Heart right ventricle (tissue), 16 donors: ENCODE results near the gene CXCL11. TPM values are rescaled to one million over a fixed set of nuclear protein-coding genes. Genes with fewer than 3 reads are reported as not detected.

Source experiments
- ATAC-seq, 8 donors: fragments of 200-7000 bp; cut with Tn5 transposase; one replicate each; pipeline ENCODE4 v1.9.1; 2020; ENCODE audit warnings: mild to moderate bottlenecking in 8 of 8, moderate library complexity in 8 of 8, moderate number of reproducible peaks in 1 of 8
- DNase-seq, 2 donors: peaks; one replicate each; pipeline ENCODE4 v3.0.0-alpha.2; 2020
- H3K27ac ChIP-seq, 10 donors: fragments of 200-600 bp; sonication (generic) in 2 of 10; one replicate each; pipeline versions ENCODE4 v1.5.0 to v1.8.0; 2020 to 2022; ENCODE audit warnings: mild to moderate bottlenecking in 3 of 10
- H3K27me3 ChIP-seq, 7 donors: fragments of 200-600 bp; one replicate each; pipeline ENCODE4 v1.8.0; 2021 to 2022; ENCODE audit warnings: mild to moderate bottlenecking in 2 of 7
- H3K36me3 ChIP-seq, 9 donors: fragments of 200-600 bp; sonication (generic) in 1 of 9; one replicate each; pipeline versions ENCODE4 v1.5.0 to v1.8.0; 2020 to 2022; ENCODE audit warnings: mild to moderate bottlenecking in 2 of 9
- H3K4me1 ChIP-seq, 9 donors: fragments of 200-600 bp; sonication (generic) in 1 of 9; one replicate each; pipeline versions ENCODE4 v1.5.0 to v1.8.0; 2020 to 2022; ENCODE audit warnings: mild to moderate bottlenecking in 4 of 9
- H3K4me3 ChIP-seq, 10 donors: fragments of 200-600 bp; sonication (generic) in 2 of 10; one replicate each; pipeline versions ENCODE4 v1.5.0 to v1.8.0; 2020 to 2022; ENCODE audit warnings: mild to moderate bottlenecking in 7 of 10, moderate library complexity in 2 of 10
- H3K9me3 ChIP-seq, 11 donors: fragments of 200-600 bp in 10 of 11; sonication (generic) in 2 of 11; one replicate each; pipeline versions ENCODE4 v1.5.0 to v1.8.0; 2013 to 2022; ENCODE audit warnings: mild to moderate bottlenecking in 2 of 11, control low read depth in 1 of 11, moderate library complexity in 1 of 11
- WGBS, 2 donors: extraction: QIAGEN DNeasy Blood & Tissue Kit; methylation state at CpG; one replicate each; pipeline ENCODE4 v1.1.7; 2013; ENCODE audit warnings: inconsistent platforms in 1 of 2; 5-methylcytosine and 5-hydroxymethylcytosine counted together
- intact Hi-C, 10 donors: fragments of 100-400 bp; cut with DNase I; formaldehyde crosslinking; loops; one replicate each; pipeline versions ENCODE4 v1.11.1 to v1.14.2; 2022
- polyA plus RNA-seq, 2 donors: library from polyadenylated mRNA; stranded (reverse); fragments of 200-250 nt; gene quantifications; one replicate each; pipeline ENCODE4 v1.2.3, GENCODE V29; 2013
- total RNA-seq, 10 donors: library from RNA; stranded (reverse); fragmentation: NEBNext Ultra II Directional in 3 of 10; extraction: Animal tissue kit (Norgen Biotek cat#: 25700) in 3 of 10; gene quantifications; one replicate each; pipeline versions ENCODE4 v1.2.1 to v1.2.4, GENCODE V29; 2021 to 2023
- TF ChIP-seq, protein P1 (sequence below), 9 donors: fragments of 200-600 bp; sonication (generic) in 2 of 9; IDR thresholded peaks; one replicate each; pipeline versions ENCODE4 v1.5.0 to v1.8.0; 2021 to 2022; ENCODE audit warnings: antibody characterized with exemption in 9 of 9, mild to moderate bottlenecking in 5 of 9, moderate library complexity in 1 of 9
- donor health status: Arrhythmogenic right ventricular cardiomyopathy.
- donor health status: ischemic (EF 13 %, LVEDD 7.1; RV severe dilation, severe dysfunction).
- donor health status: healthy with polysubstance abuse.
- donor health status: DM: no; HTN: yes; CAD: no.
- donor health status: DM: no; HTN: no; CAD: no.
- donor health status: ischemic (EF 25% LVEDD 6.9; RV normal size, moderate dysfunction).
- donor health status: ischemic (EF 25% LVEDD 5.7; RV mildly dilated, moderate dysfunction).
- donor health status: healthy.
- donor health status: DM: yes; HTN: yes; CAD: no.
- donor health status: Ischemic cardiomyopathy.
- donor health status: ischemic (EF 35%, LVEDD 5.7; RV mildly dilated, moderate dysfunction).
- donor health status: nonischemic (EF 11% LVEDD 7.7; RV severe dilation, severe dysfunction).
- donor health status: DM: yes; HTN: yes; CAD: no.
- donor health status: PGD.
- donor health status: ischemic (EF 29% LVEDD 5.4; RV normal size, mild dysfunction).
- donor health status: nonischemic (EF 23%, LVEDD 6.1; RV moderate dilation, normal function).

CXCL11 gene
- total and polyA plus RNA-seq, 12 donors = 0.07 to 61.0 (median 0.34) TPM; not detected in 6

DNA sequence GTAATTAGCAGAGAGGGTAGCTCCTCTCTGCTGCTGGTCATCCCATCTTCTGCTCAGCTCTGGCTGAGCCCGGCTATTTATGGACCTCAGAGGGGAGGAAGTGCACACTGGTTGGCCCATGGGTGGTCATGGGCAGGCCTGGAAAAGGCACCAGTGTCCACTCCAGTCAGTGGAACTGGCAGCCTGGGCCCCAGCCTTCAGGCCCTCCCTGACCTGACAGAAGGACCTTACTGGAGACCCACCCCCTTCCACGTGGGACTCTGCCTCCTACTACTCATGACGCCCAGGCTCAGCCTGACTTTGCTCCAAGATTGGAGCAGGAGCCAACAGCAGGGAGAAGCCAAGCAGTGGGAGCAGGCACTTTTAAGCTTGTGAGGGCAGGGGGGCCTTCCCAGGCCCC, 30.7 kb upstream of the CXCL11 start:
- H3K27ac ChIP-seq = no peak overlapping the region
- no peaks in the 10 kb centered on the region for H3K9me3 ChIP-seq
- intact Hi-C loops = loop anchor here in 6 of 10 donors (2.0 to 10.0 kb wide), 6 partner anchors 54 to 152 kb away; no protein-coding TSS in a partner anchor
- H3K36me3 ChIP-seq = no peaks in the 10 kb centered on the region
- TF ChIP-seq, protein P1, sequence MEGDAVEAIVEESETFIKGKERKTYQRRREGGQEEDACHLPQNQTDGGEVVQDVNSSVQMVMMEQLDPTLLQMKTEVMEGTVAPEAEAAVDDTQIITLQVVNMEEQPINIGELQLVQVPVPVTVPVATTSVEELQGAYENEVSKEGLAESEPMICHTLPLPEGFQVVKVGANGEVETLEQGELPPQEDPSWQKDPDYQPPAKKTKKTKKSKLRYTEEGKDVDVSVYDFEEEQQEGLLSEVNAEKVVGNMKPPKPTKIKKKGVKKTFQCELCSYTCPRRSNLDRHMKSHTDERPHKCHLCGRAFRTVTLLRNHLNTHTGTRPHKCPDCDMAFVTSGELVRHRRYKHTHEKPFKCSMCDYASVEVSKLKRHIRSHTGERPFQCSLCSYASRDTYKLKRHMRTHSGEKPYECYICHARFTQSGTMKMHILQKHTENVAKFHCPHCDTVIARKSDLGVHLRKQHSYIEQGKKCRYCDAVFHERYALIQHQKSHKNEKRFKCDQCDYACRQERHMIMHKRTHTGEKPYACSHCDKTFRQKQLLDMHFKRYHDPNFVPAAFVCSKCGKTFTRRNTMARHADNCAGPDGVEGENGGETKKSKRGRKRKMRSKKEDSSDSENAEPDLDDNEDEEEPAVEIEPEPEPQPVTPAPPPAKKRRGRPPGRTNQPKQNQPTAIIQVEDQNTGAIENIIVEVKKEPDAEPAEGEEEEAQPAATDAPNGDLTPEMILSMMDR (IDR thresholded peaks at IDR 0.05) = no peak
- H3K4me1 ChIP-seq = peaks cover 0 to 4% (median 0%) of the 10 kb centered on the region in 9 donors
- WGBS, 2 donors = 77 to 87% methylated on average over 3 of the region's 3 CpGs
- no peak for ATAC-seq
- no peaks in the 10 kb centered on the region for H3K27me3 ChIP-seq
- no peak overlapping the region for H3K4me3 ChIP-seq
- no peak for DNase-seq

DNA sequence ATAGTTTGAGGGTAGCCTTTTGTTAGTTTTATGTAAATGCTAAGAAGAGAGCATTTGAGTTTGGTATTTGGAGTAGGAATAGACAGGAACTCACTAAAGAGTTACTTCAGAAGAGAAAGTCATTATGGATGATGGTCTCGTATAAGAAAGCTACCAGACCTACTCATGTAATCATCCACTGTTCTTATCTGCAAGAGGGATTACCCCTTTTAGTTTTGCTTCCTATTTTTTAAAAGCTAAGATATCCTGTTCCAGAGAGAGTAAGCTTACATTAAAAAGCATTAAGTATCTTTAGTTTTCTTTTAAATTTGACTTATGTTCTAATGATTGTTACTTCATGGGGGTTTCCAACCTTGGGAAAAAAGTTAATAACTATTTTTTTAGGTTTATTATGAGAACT, 26.1 kb upstream of the CXCL11 start:
- H3K4me1 ChIP-seq = peaks cover 0 to 20% (median 0%) of the 10 kb centered on the region in 9 donors
- no peak overlapping the region for H3K4me3 ChIP-seq
- no peaks in the 10 kb centered on the region for H3K9me3 ChIP-seq
- DNase-seq (no peak), ATAC-seq (no peak)
- 48 to 62% methylated on average over 1 of the region's 1 CpG for WGBS, 2 donors
- H3K27ac ChIP-seq = no peak overlapping the region
- peaks cover 0 to 6% (median 0%) of the 10 kb centered on the region in 7 donors for H3K27me3 ChIP-seq
- TF ChIP-seq, protein P1 (IDR thresholded peaks at IDR 0.05) = no peak
- intact Hi-C loops = loop anchor here in 1 of 10 donors (10.0 kb wide), 1 partner anchor 147 kb away; no protein-coding TSS in a partner anchor
- H3K36me3 ChIP-seq = no peaks in the 10 kb centered on the region

DNA sequence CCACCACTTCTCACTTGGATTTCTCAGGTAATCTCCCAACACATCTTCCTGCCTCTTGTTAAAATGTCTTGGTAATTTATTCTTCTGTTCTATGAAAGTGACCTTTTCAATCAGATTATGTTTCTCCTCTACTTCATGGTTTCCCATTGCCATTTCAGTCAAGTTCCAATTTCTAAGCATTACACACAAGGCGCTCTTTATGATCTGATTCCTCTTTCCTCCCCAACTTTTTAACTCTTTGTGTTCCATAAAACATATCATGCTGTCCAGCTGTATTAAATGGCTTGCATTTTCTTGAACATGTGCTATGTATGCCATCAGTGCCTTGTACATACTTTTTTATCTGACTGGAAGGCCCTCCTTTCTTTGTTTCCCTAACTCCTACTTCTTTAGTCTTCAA, 25.6 kb upstream of the CXCL11 start:
- TF ChIP-seq, protein P1 (IDR thresholded peaks at IDR 0.05) = no peak
- no peak for DNase-seq
- no peak overlapping the region for H3K4me3 ChIP-seq
- no peak overlapping the region for H3K27ac ChIP-seq
- H3K36me3 ChIP-seq = no peaks in the 10 kb centered on the region
- no peaks in the 10 kb centered on the region for H3K9me3 ChIP-seq
- peaks cover 0 to 20% (median 0%) of the 10 kb centered on the region in 9 donors for H3K4me1 ChIP-seq
- WGBS, 2 donors = 67 to 76% methylated on average over 1 of the region's 1 CpG
- peaks cover 0 to 12% (median 0%) of the 10 kb centered on the region in 7 donors for H3K27me3 ChIP-seq
- intact Hi-C loops = loop anchor here in 1 of 10 donors (10.0 kb wide), 1 partner anchor 147 kb away; no protein-coding TSS in a partner anchor
- ATAC-seq = no peak

DNA sequence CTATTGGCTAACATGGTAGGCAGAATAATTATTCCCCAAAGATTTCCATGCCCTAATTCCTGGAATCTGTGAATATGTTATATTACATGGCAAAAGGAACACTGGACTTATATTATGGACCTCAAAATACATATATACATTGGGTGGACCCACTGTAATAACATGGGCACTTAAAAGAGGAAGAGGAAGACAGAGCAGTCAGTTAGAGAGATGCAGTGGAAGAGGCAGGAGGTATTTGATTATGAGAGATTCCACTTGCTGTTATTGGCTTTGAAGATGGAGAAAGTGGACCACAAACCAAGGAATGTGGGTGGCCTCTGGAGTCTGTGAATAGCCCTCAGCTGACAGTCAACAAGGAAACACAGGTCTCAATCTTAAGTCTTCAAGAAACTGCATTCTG, 24.6 kb upstream of the CXCL11 start:
- no peak for ATAC-seq
- no peak for DNase-seq
- peaks cover 0 to 20% (median 0%) of the 10 kb centered on the region in 9 donors for H3K4me1 ChIP-seq
- no peak overlapping the region for H3K4me3 ChIP-seq
- H3K36me3 ChIP-seq = no peaks in the 10 kb centered on the region
- intact Hi-C loops = loop anchor here in 1 of 10 donors (10.0 kb wide), 1 partner anchor 146 kb away; no protein-coding TSS in a partner anchor
- TF ChIP-seq, protein P1 (IDR thresholded peaks at IDR 0.05) = no peak
- H3K9me3 ChIP-seq = no peaks in the 10 kb centered on the region
- no peak overlapping the region for H3K27ac ChIP-seq
- peaks cover 0 to 19% (median 0%) of the 10 kb centered on the region in 7 donors for H3K27me3 ChIP-seq
